ENCODE data around the gene OAS1. TPM values are rescaled to one million over a fixed set of nuclear protein-coding genes. Genes with fewer than 3 reads are reported as not detected.

OAS1 gene
- total and polyA plus RNA-seq, 2 of the 8 experiments (the other 6 are each of a cell fraction or from before 2014, with no cell fraction given), result 0.23 TPM; not detected in 1

DNA sequence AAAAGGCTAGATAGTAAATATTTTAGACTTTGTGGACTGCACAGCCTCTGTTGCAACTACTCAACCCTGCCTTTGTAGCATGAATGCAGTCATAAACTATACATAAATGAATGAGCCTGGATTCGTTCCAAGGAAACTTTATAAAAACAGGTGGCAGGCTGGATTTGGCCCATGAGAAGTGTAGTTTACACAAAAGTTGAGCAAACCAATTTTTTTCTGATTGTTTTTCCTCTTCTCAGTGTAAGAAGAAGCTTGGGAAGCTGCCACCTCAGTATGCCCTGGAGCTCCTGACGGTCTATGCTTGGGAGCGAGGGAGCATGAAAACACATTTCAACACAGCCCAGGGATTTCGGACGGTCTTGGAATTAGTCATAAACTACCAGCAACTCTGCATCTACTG, 9.5 kb downstream of the OAS1 start:
- POLR2A ChIA-PET (ENCODE audit: partially characterized antibody), result no interaction called here
- TF ChIP-seq TBP (IDR thresholded peaks at IDR 0.05; ENCODE audit: low read depth, low read length) (no peak), SP4 (IDR thresholded peaks at IDR 0.05; ENCODE audit: low read length) (no peak), KDM1A (IDR thresholded peaks at IDR 0.05; ENCODE audit: borderline replicate concordance, low read length) (no peak), KDM5A (IDR thresholded peaks at IDR 0.05; ENCODE audit: low read length) (no peak), NRF1 (IDR thresholded peaks at IDR 0.05; ENCODE audit: low read depth, low read length) (no peak), BRCA1 (IDR thresholded peaks at IDR 0.05; ENCODE audit: low read depth, low read length) (no peak), MAFK (IDR thresholded peaks at IDR 0.05; ENCODE audit: low read depth, low read length) (no peak), POU5F1 (IDR thresholded peaks at IDR 0.05; ENCODE audit: low read depth, low read length) (no peak), SIN3A (conservative IDR thresholded peaks at IDR 0.05 in 1 of 2, IDR thresholded peaks at IDR 0.05 in 1 of 2; ENCODE audit: low read depth in 1 of 2, low read length in 2 of 2) (no peak), TCF12 (IDR thresholded peaks at IDR 0.05; ENCODE audit: low read depth, low read length) (no peak), RNF2 (IDR thresholded peaks at IDR 0.05; ENCODE audit: borderline replicate concordance, low read depth, low read length, missing control alignments, poor library complexity, severe bottlenecking) (no peak), SIX5 (IDR thresholded peaks at IDR 0.05; ENCODE audit: low read depth, low read length) (no peak), JUND (IDR thresholded peaks at IDR 0.05; ENCODE audit: low read length) (no peak), CBX5 (IDR thresholded peaks at IDR 0.05; ENCODE audit: low read depth, low read length) (no peak)
- no peak overlapping the region for H3K4me3 ChIP-seq (ENCODE audit: extremely low read depth in 1 of 4, insufficient read depth in 2 of 4, low read depth in 3 of 4, low read length in 4 of 4)
- no peak overlapping the region for H4K91ac ChIP-seq (replicated peaks; ENCODE audit: insufficient read length, low read length)
- no peak overlapping the region for H3K23ac ChIP-seq (ENCODE audit: insufficient read length)
- no peak overlapping the region for H2BK20ac ChIP-seq (ENCODE audit: low read length)
- no peak overlapping the region for H3K56ac ChIP-seq (replicated peaks; ENCODE audit: insufficient read length, low read depth, low read length)
- CTCF ChIA-PET (ENCODE audit: partially characterized antibody), result interaction anchor here (0.6 to 1.0 kb wide), 5 partner anchors 13 to 377 kb away, joined by 3 to 4 read pairs (median 4); no protein-coding TSS in a partner anchor
- H2BK12ac ChIP-seq (ENCODE audit: low read depth, low read length), result no peak overlapping the region
- WGBS, 2 experiments (ENCODE audit: extremely low coverage in 1 of 2, insufficient coverage in 1 of 2, insufficient read length in 1 of 2, insufficient replicate concordance in 2 of 2, low coverage in 1 of 2, low lambda C conversion rate in 2 of 2, missing lambda C conversion rate in 1 of 2), result 94% methylated on average over 5 of the region's 5 CpGs; no CpG with 5 or more reads in 1 of the 2 experiments
- H3K4ac ChIP-seq (replicated peaks; ENCODE audit: insufficient read length, low read depth, low read length), result no peak overlapping the region
- no peaks in the 10 kb centered on the region for H3K79me2 ChIP-seq (ENCODE audit: control insufficient read depth in 1 of 2, insufficient read depth in 2 of 2, low read length in 2 of 2)
- H2AK5ac ChIP-seq (ENCODE audit: low read depth, low read length), result no peak overlapping the region
- no peak overlapping the region for H3K27ac ChIP-seq (ENCODE audit: low read depth, low read length)
- H3K4me1 ChIP-seq (replicated peaks in 1 of 4; ENCODE audit: control insufficient read depth in 3 of 4, insufficient read depth in 4 of 4, low read length in 3 of 4), result no peaks in the 10 kb centered on the region
- no peaks in the 10 kb centered on the region; a peak in 1 of 7 replicates for H3K27me3 ChIP-seq (replicated peaks in 1 of 4; ENCODE audit: control insufficient read depth in 3 of 4, extremely low read depth in 1 of 4, insufficient read depth in 3 of 4, low read length in 3 of 4)
- no peaks in the 10 kb centered on the region for H3K23me2 ChIP-seq (ENCODE audit: low read depth, low read length)
- H3K9ac ChIP-seq (replicated peaks in 1 of 4; ENCODE audit: extremely low read depth in 1 of 4, low read depth in 3 of 4, low read length in 3 of 4), result no peak overlapping the region
- no peak overlapping the region for H4K8ac ChIP-seq (ENCODE audit: extremely low read depth, insufficient read depth, low read length)
- H2BK15ac ChIP-seq (ENCODE audit: low read length), result no peak overlapping the region
- no peaks in the 10 kb centered on the region; a peak in 1 of 8 replicates for H3K36me3 ChIP-seq (ENCODE audit: control insufficient read depth in 2 of 4, insufficient read depth in 4 of 4, low read length in 3 of 4)
- no peak for DNase-seq (ENCODE audit: low read depth in 1 of 2, low spot score in 2 of 2)
- H3K79me1 ChIP-seq (ENCODE audit: low read depth, low read length), result no peaks in the 10 kb centered on the region
- H2BK120ac ChIP-seq (replicated peaks; ENCODE audit: low read depth, low read length), result no peak overlapping the region
- H3K14ac ChIP-seq (ENCODE audit: insufficient read length), result no peak overlapping the region
- no peak overlapping the region for H2BK5ac ChIP-seq (ENCODE audit: low read depth, low read length)
- H3K4me2 ChIP-seq (ENCODE audit: insufficient read depth in 1 of 2, low read depth in 2 of 2, low read length in 2 of 2), result no peak overlapping the region
- H4K5ac ChIP-seq (ENCODE audit: insufficient read length, low read depth, low read length), result no peak overlapping the region
- no peaks in the 10 kb centered on the region for H4K20me1 ChIP-seq (replicated peaks in 1 of 2; ENCODE audit: control insufficient read depth in 1 of 2, insufficient read depth in 2 of 2, low read length in 2 of 2)
- no peak for FAIRE-seq
- no peak overlapping the region for H2AFZ ChIP-seq (ENCODE audit: low read length)
- H3K18ac ChIP-seq (ENCODE audit: extremely low read depth, low read length), result no peak overlapping the region
- H3K9me3 ChIP-seq (ENCODE audit: insufficient read depth in 2 of 2, low read depth in 1 of 2, low read length in 1 of 2), result peaks cover 6 to 8% of the 10 kb centered on the region in 2 experiments; a peak in 3 of 4 replicates
